GM19035 (cell line): Measurements from ENCODE around the gene ZDHHC8.
A peak's percentile ranks its signal among the peaks of the same experiment; 100 is the strongest.

Source experiments
- ATAC-seq: cut with Tn5 transposase; IDR thresholded peaks from one replicate; pipeline ENCODE4 v1.9.1; 2021; ENCODE audit not compliant: unreplicated experiment

The ZDHHC8 gene

GRCh38 chr22:20113551-20114310, 17.9 kb upstream of the ZDHHC8 start:
- ATAC-seq: no peak

- ATAC-seq: no peak
Measured at GRCh38 chr22:20114506-20115475, 16.8 kb upstream of the ZDHHC8 start.

- ATAC-seq: no peak
Measured at GRCh38 chr22:20115691-20116375, 15.8 kb upstream of the ZDHHC8 start, which contains the start of gene RANBP1. RANBP1 (plus strand) TSS chr22:20116104; CDS start chr22:20116185, 81 bp downstream.

- ATAC-seq: no peak
Measured at GRCh38 chr22:20116376-20116950, 15.1 kb upstream of the ZDHHC8 start.

GRCh38 chr22:20116951-20117632, 14.5 kb upstream of the ZDHHC8 start, which contains the start of gene TRMT2A:
TRMT2A (minus strand) TSS chr22:20117226; CDS start chr22:20116906, 320 bp downstream.
- peak; percentile 86 for ATAC-seq

GRCh38 chr22:20117633-20118299, 13.8 kb upstream of the ZDHHC8 start:
- peak; percentile 26 for ATAC-seq

- no peak for ATAC-seq
Measured at GRCh38 chr22:20118300-20119020, 13.1 kb upstream of the ZDHHC8 start.

- ATAC-seq: no peak
Measured at GRCh38 chr22:20121856-20122415, 9.7 kb upstream of the ZDHHC8 start.

GRCh38 chr22:20123366-20124082, 8.1 kb upstream of the ZDHHC8 start:
- no peak for ATAC-seq

GRCh38 chr22:20124083-20124787, 7.4 kb upstream of the ZDHHC8 start:
- ATAC-seq: no peak

GRCh38 chr22:20125201-20126174, 6.1 kb upstream of the ZDHHC8 start:
- ATAC-seq: no peak

GRCh38 chr22:20126284-20127029, 5.1 kb upstream of the ZDHHC8 start:
- no peak for ATAC-seq

- ATAC-seq: no peak
Measured at GRCh38 chr22:20127318-20127868, 4.2 kb upstream of the ZDHHC8 start.

GRCh38 chr22:20127869-20128618, 3.6 kb upstream of the ZDHHC8 start:
- ATAC-seq: no peak

GRCh38 chr22:20128619-20128901, 3.0 kb upstream of the ZDHHC8 start:
- no peak for ATAC-seq
